OCI-LY1 (cell line): ENCODE measurements around the gene ACAA2.
"Not testable (repeated sequence)": the region's sequence is repeated elsewhere in the genome, so short reads cannot be mapped to it uniquely, and the experiment has no call there.

Experiments
- H2AFZ ChIP-seq: fragments of 200-600 bp; sonication (generic), shearing (Covaris generic); 2 replicates; pipeline ENCODE4 v1.6.0; 2014; ENCODE audit warnings: antibody characterized with exemption, mild to moderate bottlenecking, low read length
- H3F3A ChIP-seq: fragments of 200-600 bp; sonication (generic), shearing (Covaris generic); 2 replicates; pipeline ENCODE4 v1.6.0; 2014; ENCODE audit warnings: mild to moderate bottlenecking, antibody characterized with exemption, low read length, moderate library complexity; ENCODE audit not compliant: insufficient read depth
- H3K27ac ChIP-seq: fragments of 200-600 bp; sonication (generic); 2 replicates; pipeline ENCODE4 v1.5.1; 2014; ENCODE audit warnings: low read length, mixed run types, mild to moderate bottlenecking, low read depth; ENCODE audit not compliant: poor library complexity, severe bottlenecking
- H3K27me3 ChIP-seq: fragments of 200-600 bp; sonication (generic); 2 replicates; pipeline ENCODE4 v1.6.0; 2014; ENCODE audit warnings: antibody characterized with exemption, mild to moderate bottlenecking, low read length, moderate library complexity; ENCODE audit not compliant: insufficient read depth
- H3K36me3 ChIP-seq: fragments of 200-600 bp; sonication (generic); 2 replicates; pipeline ENCODE4 v1.6.1; 2014; ENCODE audit warnings: mild to moderate bottlenecking, antibody characterized with exemption, low read length, moderate library complexity, mixed read lengths; ENCODE audit not compliant: insufficient read depth
- H3K4me1 ChIP-seq: fragments of 200-600 bp; sonication (generic); 2 replicates; pipeline ENCODE4 v1.5.1; 2014; ENCODE audit warnings: mild to moderate bottlenecking, low read length, moderate library complexity; ENCODE audit not compliant: insufficient read depth, severe bottlenecking
- H3K4me2 ChIP-seq: fragments of 200-600 bp; sonication (generic), shearing (Covaris generic); 2 replicates; pipeline ENCODE4 v1.6.1; 2014; ENCODE audit warnings: low read length
- H3K4me3 ChIP-seq: fragments of 200-600 bp; sonication (generic); 2 replicates; pipeline ENCODE4 v1.5.1; 2014; ENCODE audit warnings: low read length, low read depth, mild to moderate bottlenecking, mixed read lengths; ENCODE audit not compliant: poor library complexity, severe bottlenecking
- H3K79me2 ChIP-seq: fragments of 200-600 bp; shearing (Covaris generic); 2 replicates; pipeline ENCODE4 v1.6.1; 2016; ENCODE audit warnings: mixed run types, low read length, mixed read lengths; ENCODE audit not compliant: insufficient read depth
- H3K9ac ChIP-seq: fragments of 200-600 bp; sonication (generic), shearing (Covaris generic); 2 replicates; pipeline ENCODE4 v1.6.1; 2014; ENCODE audit warnings: mild to moderate bottlenecking, low read length, mixed read lengths
- H3K9me2 ChIP-seq: fragments of 200-600 bp; sonication (generic), shearing (Covaris generic); 2 replicates; pipeline ENCODE4 v1.6.1; 2014; ENCODE audit warnings: low read depth, mild to moderate bottlenecking, low read length, mixed read lengths
- H3K9me3 ChIP-seq: fragments of 200-600 bp; shearing (Covaris generic); 2 replicates; pipeline ENCODE4 v1.6.1; 2014; ENCODE audit warnings: low read length, mixed read lengths
- H4K20me1 ChIP-seq: fragments of 200-600 bp; sonication (generic), shearing (Covaris generic); 2 replicates; pipeline ENCODE4 v1.6.0; 2016; ENCODE audit warnings: mild to moderate bottlenecking, low read length; ENCODE audit not compliant: insufficient read depth
- EZH2 ChIP-seq: fragments of 200-600 bp; sonication (generic), shearing (Covaris generic); IDR thresholded peaks from 2 replicates; pipeline ENCODE4 v1.8.0; 2017; ENCODE audit warnings: borderline replicate concordance, mixed run types, mild to moderate bottlenecking, antibody characterized with exemption, low read length, moderate library complexity, mixed read lengths
- TF ChIP-seq, protein P1 (sequence below): fragments of 200-600 bp; sonication (generic), shearing (Covaris generic); IDR thresholded peaks from 2 replicates; pipeline ENCODE4 v1.5.1; 2017; ENCODE audit warnings: mild to moderate bottlenecking, antibody characterized with exemption, low read length, moderate library complexity, mixed read lengths

The ACAA2 gene

DNA sequence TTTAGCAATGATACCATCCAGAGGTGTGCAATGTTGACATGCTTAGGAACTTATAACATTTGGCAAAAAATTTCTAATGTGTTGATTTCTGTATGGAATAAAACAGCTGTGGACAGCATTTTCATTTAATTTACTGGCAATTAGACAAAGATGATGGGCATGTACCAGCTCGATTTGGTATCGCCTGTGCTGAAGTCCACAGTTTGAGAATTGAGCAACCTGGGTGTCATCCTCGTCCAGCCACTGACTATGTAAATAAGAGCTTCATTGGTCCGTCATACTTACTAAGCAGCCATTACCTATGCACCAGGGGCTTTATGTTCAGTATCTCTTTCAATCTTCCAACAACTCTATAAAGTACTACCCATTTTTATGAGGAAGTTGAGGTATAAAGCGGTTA lies 24.6 kb upstream of the ACAA2 start:
- Histone ChIP-seq H3K27ac (no peak overlapping the region), H3F3A (no peaks in the 10 kb centered on the region), H4K20me1 (no peaks in the 10 kb centered on the region), H3K9ac (no peak overlapping the region), H2AFZ (no peak overlapping the region), H3K4me1 (no peaks in the 10 kb centered on the region), H3K27me3 (no peaks in the 10 kb centered on the region), H3K4me2 (no peak overlapping the region), H3K9me3 (no peaks in the 10 kb centered on the region), H3K4me3 (no peak overlapping the region), H3K79me2 (no peaks in the 10 kb centered on the region), H3K9me2 (no peaks in the 10 kb centered on the region), H3K36me3 (no peaks in the 10 kb centered on the region)
- TF ChIP-seq, protein P1, sequence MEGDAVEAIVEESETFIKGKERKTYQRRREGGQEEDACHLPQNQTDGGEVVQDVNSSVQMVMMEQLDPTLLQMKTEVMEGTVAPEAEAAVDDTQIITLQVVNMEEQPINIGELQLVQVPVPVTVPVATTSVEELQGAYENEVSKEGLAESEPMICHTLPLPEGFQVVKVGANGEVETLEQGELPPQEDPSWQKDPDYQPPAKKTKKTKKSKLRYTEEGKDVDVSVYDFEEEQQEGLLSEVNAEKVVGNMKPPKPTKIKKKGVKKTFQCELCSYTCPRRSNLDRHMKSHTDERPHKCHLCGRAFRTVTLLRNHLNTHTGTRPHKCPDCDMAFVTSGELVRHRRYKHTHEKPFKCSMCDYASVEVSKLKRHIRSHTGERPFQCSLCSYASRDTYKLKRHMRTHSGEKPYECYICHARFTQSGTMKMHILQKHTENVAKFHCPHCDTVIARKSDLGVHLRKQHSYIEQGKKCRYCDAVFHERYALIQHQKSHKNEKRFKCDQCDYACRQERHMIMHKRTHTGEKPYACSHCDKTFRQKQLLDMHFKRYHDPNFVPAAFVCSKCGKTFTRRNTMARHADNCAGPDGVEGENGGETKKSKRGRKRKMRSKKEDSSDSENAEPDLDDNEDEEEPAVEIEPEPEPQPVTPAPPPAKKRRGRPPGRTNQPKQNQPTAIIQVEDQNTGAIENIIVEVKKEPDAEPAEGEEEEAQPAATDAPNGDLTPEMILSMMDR = no peak
- no peak for TF ChIP-seq EZH2

DNA sequence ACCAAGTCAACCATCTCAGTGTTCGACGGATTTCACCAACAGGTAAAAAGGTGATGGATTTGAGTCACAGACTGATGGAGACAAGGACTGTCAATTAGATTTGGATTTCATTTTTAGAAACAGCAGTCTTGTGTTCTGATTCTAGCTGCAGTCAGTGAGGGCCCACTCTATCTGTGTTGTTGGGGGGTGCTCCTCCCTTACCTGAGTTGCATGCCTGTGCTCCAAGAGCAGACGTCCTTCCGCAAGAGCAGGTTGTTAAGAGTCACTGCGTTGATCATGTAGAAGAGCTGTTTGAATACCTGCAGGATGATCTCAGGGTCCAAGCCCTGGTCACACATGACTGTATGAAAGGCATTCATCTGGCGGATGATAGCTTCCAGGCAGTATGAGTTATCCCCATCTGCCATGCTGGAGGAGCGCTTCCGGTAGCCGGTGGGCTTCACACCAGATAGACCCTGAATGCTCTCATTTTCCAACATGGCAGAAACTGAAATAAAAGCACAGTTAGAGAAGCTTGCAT lies 24.0 kb upstream of the ACAA2 start:
- H3K4me3 ChIP-seq, H3K9me3 ChIP-seq, H4K20me1 ChIP-seq, H3K9me2 ChIP-seq, H3K27me3 ChIP-seq, H2AFZ ChIP-seq, H3K79me2 ChIP-seq, H3K27ac ChIP-seq, H3K9ac ChIP-seq, H3K4me2 ChIP-seq, H3K36me3 ChIP-seq, H3K4me1 ChIP-seq, H3F3A ChIP-seq: not testable (repeated sequence)

DNA sequence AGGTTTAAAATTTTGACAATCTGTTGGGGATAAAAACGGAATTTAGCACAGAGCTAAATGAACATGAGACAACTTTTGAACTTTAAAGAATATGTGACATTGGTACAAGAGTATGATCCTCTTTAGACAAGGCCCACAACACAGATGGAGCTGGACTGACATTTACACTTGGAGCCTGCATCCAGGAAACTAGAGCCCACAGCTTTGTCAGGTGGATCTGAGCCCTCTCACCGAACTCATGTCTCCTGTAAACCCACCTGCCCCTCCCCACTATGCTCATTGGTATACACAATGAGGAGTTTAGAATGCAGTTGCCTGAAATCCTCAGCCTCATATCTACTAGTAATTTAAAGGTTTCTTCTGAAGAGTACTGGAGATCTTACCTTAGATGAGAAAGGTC lies 22.1 kb upstream of the ACAA2 start:
- Histone ChIP-seq H3K27me3 (no peaks in the 10 kb centered on the region), H3K36me3 (no peaks in the 10 kb centered on the region), H3K9ac (no peak overlapping the region), H3K4me3 (no peak overlapping the region), H3K9me2 (no peaks in the 10 kb centered on the region), H3K4me2 (no peak overlapping the region), H2AFZ (no peak overlapping the region), H3K27ac (no peak overlapping the region), H3K79me2 (no peaks in the 10 kb centered on the region), H3K4me1 (no peaks in the 10 kb centered on the region), H4K20me1 (no peaks in the 10 kb centered on the region), H3K9me3 (no peaks in the 10 kb centered on the region), H3F3A (no peaks in the 10 kb centered on the region)
- TF ChIP-seq EZH2 = no peak
- TF ChIP-seq, protein P1 = no peak

DNA sequence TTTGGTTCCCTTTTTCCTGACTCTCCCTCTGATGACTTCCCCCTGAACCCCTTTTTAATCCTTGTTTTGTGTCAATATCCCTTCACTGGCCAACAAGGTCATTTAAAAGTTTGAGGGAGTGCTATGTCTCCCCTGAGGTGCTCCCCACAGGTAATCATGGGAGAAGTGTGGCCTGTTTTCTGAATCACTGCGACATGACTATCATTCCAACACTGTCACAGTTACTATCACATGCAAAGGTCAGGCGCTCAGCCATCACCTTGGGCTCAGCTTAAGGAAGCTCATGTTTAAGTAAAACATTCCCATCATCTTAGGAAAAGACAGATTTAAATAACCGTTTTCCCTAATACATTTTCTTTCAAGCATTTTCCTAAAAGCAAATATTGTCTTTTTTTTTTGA lies 20.9 kb upstream of the ACAA2 start:
- no peaks in the 10 kb centered on the region for H3K9me3 ChIP-seq
- no peak overlapping the region for H3K27ac ChIP-seq
- H4K20me1 ChIP-seq = no peaks in the 10 kb centered on the region
- no peaks in the 10 kb centered on the region for H3K79me2 ChIP-seq
- no peaks in the 10 kb centered on the region for H3K27me3 ChIP-seq
- no peak overlapping the region for H3K4me2 ChIP-seq
- no peak overlapping the region for H2AFZ ChIP-seq
- H3K9me2 ChIP-seq = no peaks in the 10 kb centered on the region
- no peak overlapping the region for H3K4me3 ChIP-seq
- no peaks in the 10 kb centered on the region for H3K36me3 ChIP-seq
- TF ChIP-seq, protein P1 = no peak
- no peaks in the 10 kb centered on the region for H3K4me1 ChIP-seq
- no peak overlapping the region for H3K9ac ChIP-seq
- H3F3A ChIP-seq = no peaks in the 10 kb centered on the region
